NCI-H1694 treated with DMSO at 0.1 percent for 48 hours (cell line): ENCODE results near the gene CCDC154.

Experiments used
- DNase-seq: peaks from one replicate; lab custom pipeline; 2025; lab: John Stamatoyannopoulos, UW

CCDC154 gene

GRCh38 chr16:1438229-1439057 lies 5.9 kb downstream of the CCDC154 start:
- DNase-seq, result no peak

- no peak for DNase-seq
Observed at GRCh38 chr16:1437606-1438005, 6.8 kb downstream of the CCDC154 start.

DNA sequence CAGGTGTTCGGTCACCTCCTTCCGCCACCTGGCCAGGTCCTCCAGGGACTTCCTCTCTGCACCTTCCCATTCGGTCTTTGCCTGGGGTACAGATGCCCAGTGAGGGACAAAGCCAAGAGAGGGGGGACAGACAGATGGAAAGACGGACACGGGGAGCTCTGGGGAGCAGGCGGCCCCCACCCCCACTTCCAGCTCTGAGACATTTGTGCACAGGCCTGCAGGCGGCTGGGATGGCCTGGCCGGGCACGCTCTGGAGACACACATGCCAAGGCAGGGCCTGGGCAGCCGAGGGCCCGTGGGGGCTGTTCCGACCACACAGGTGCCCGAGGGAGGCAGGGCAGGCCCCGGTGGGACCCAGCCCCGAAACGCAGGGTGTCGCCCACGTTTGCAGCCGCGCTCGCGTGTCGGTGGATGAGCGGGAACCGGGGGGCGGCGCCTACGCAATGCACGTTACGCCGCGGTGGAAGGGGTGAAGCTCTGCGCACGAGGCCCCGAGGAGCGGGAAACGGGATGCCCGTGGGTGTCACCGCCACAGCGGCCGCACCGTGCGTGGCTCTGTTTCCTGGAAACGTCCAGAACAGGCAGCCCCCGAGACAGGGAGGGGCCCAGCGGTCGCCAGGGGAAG lies 7.5 kb downstream of the CCDC154 start:
- DNase-seq, result no peak

DNA sequence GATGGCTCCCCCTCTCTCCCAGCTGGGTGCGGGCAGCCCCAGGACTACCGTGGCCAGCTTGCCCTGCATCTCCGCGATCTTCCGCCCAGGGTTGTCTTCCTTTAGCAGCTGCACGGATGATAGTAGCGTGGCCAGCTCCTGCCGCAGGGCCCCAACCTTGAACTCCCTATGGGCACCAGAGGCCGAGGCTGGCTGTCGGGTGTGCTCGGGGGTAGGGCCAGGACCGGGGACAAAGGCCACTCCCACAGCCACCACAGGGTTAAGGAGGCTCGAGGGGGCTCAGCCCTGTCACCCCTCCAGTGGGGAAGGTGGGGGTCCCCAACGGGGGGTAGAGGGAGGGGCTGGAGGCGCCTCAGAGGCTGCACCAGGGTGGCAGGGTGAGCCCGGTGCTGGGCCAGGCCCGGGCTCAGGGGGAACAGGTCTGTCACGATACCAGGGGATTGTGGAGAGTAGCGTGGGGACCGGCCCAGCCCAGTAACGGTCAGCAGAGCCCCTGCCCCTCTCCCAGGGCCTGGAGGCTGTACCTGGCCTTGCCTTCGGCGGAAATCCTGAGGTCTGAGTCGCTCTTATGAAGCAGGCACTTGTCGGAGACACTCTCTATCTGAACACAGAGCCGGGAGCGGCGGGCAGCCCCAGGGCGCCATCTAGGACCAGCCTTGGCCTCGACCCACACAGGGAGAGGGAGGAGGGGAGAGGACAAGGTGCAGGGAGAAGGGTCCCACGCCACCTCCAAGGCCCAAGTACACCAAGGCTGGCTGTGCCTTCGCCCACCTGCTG lies 8.2 kb downstream of the CCDC154 start:
- no peak for DNase-seq

- DNase-seq, result no peak
Observed at GRCh38 chr16:1434644-1435592, 9.4 kb downstream of the CCDC154 start.

DNA sequence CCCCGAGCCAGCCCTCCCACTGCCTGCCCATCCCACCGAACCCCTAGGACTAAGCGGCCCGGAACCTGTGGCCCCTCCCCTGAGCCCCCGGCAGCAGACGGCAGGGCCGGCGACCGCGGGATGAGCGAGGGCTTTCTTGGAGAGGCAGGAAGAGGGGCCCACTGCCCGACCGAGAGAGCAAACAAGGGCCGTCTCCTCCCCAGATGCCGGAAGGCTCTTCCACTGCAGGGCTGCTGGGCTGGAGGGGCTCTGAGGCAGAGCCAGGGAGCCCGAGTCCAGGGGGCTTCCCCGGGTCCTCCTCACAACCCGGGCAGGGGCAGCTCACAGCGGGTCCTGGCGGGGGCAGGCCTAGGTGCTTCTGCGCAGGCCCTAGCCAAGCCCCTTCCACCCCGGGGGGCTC lies 10.6 kb downstream of the CCDC154 start:
- no peak for DNase-seq

GRCh38 chr16:1433263-1433560 lies 11.1 kb downstream of the CCDC154 start:
- DNase-seq, result no peak

- no peak for DNase-seq
Observed at GRCh38 chr16:1432388-1433262, 11.7 kb downstream of the CCDC154 start.

- no peak for DNase-seq
Observed at GRCh38 chr16:1431497-1432270, 12.7 kb downstream of the CCDC154 start.

GRCh38 chr16:1430759-1431496 lies 13.4 kb downstream of the CCDC154 start, which contains the start of gene PERCC1:
Gene PERCC1 (plus strand): TSS chr16:1431078. CDS start chr16:1432594, 1,516 bp downstream.
- DNase-seq, result peak; percentile 45

- DNase-seq, result no peak
Observed at GRCh38 chr16:1430214-1430758, 14.1 kb downstream of the CCDC154 start.

DNA sequence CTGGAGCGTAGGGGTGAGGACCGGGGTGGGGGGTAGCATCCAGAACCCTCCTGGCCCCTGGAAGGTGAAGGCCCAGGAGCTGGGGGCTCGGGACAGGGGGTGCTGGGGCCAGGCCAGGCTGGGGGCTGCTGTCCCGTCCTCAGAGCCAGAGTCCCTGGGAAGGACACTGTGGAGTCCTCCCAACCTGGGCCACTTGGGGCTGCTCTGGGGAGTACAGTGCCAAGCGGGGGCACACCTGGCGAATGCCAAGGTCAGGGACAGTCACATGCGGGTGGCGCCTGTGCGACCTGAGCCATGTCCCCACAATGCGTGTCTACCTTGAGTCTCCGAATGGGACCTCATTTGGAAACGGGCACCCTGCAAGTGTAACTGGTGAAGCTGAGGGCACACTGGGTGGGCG lies 14.7 kb downstream of the CCDC154 start:
- no peak for DNase-seq

DNA sequence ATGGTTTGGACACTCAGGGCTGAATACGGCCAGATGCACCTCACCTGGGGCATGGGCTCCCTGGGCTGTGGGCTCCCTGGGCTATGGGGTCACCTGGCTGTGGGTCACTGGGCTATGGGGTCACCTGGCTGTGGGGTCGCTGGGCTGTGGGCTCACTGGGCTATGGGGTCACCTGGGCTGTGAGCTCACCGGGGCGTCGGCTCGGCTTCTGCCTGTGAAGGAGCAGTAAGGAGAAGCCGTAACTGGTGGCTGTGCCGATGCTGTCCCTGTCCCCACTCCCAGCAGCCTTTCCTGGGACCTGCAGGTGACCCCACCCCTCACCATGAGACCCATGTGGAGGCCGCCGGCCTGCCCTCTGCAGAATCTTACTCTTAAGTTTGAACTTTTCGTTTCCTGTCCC lies 15.3 kb downstream of the CCDC154 start:
- no peak for DNase-seq

GRCh38 chr16:1428511-1428910 lies 15.8 kb downstream of the CCDC154 start:
- no peak for DNase-seq

- DNase-seq, result no peak
Observed at GRCh38 chr16:1427473-1428461, 16.6 kb downstream of the CCDC154 start.

GRCh38 chr16:1426734-1427471 lies 17.5 kb downstream of the CCDC154 start:
- no peak for DNase-seq
